ENCODE measurements around the gene IQSEC1.

The IQSEC1 gene

DNA sequence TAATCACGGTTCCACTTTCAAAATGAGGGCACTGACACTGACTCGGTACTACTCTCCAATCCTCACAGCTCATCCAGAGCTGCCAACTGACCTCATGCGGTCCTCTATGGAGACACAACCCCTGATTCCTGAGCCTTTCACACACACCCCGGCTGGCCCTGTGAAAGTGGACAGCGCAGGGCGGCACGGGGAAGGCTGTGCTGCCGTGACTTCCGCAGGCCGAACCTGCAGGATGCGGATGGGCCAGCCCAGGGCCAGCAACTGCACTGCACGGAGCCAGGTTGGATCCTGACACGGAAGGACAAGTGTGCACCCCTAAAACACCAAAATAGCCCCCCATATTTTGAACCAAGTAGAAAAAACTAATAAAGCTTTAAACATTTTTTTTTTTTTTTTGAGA lies 41.0 kb downstream of the IQSEC1 start:
- no peaks in the 10 kb centered on the region for H4K20me1 ChIP-seq (ENCODE audit: low read depth, low read length)
- no peaks in the 10 kb centered on the region for H3K9me3 ChIP-seq (ENCODE audit: insufficient read depth, low read length)
- no peak overlapping the region for H3K4me2 ChIP-seq (ENCODE audit: low read depth, low read length, poor library complexity, severe bottlenecking)
- no peak overlapping the region for H3K27ac ChIP-seq (ENCODE audit: low read depth, low read length)
- no peak overlapping the region for H2AFZ ChIP-seq (ENCODE audit: low read depth, low read length, severe bottlenecking)
- no peaks in the 10 kb centered on the region for H3K79me2 ChIP-seq (ENCODE audit: insufficient read depth, low read length)
- H3K9ac ChIP-seq (ENCODE audit: low read length): no peak overlapping the region
- H3F3A ChIP-seq (ENCODE audit: insufficient read depth): no peaks in the 10 kb centered on the region
- H3K9me2 ChIP-seq (replicated peaks; ENCODE audit: insufficient read depth, low read length): no peaks in the 10 kb centered on the region
- H3K36me3 ChIP-seq (ENCODE audit: low read length): no peaks in the 10 kb centered on the region
- H3K4me3 ChIP-seq (ENCODE audit: insufficient read depth, low read length, poor library complexity, severe bottlenecking): no peak overlapping the region
- H3K27me3 ChIP-seq (ENCODE audit: low read length): peaks cover 1% of the 10 kb centered on the region; the same call in 1 of the 2 replicates
- TF ChIP-seq, protein P1, sequence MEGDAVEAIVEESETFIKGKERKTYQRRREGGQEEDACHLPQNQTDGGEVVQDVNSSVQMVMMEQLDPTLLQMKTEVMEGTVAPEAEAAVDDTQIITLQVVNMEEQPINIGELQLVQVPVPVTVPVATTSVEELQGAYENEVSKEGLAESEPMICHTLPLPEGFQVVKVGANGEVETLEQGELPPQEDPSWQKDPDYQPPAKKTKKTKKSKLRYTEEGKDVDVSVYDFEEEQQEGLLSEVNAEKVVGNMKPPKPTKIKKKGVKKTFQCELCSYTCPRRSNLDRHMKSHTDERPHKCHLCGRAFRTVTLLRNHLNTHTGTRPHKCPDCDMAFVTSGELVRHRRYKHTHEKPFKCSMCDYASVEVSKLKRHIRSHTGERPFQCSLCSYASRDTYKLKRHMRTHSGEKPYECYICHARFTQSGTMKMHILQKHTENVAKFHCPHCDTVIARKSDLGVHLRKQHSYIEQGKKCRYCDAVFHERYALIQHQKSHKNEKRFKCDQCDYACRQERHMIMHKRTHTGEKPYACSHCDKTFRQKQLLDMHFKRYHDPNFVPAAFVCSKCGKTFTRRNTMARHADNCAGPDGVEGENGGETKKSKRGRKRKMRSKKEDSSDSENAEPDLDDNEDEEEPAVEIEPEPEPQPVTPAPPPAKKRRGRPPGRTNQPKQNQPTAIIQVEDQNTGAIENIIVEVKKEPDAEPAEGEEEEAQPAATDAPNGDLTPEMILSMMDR (IDR thresholded peaks at IDR 0.05; ENCODE audit: insufficient read depth, low read length, poor library complexity, severe bottlenecking): no peak
- TF ChIP-seq EZH2phosphoT487 (conservative IDR thresholded peaks at IDR 0.05; ENCODE audit: low read length): no peak

DNA sequence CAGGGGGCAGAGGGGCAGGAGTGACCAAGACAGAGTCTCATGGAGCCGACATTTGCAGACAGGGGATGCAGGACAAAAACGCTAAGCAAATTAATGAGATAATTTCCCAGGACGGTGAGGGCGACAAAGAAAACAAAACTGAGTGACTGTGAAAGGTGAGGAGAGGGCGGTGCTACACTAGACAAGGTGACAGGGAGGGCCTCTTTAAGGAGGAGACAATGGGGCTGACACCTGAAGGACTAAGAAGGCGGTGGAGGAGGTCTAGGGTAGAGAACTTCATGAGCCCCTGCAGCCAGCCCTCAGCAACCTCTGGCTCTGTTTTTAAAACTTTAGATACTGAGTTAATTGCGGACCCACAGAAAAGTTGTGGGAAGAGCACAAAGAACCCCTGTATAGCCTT lies 41.6 kb downstream of the IQSEC1 start:
- H3K9me3 ChIP-seq (ENCODE audit: insufficient read depth, low read length): no peaks in the 10 kb centered on the region

DNA sequence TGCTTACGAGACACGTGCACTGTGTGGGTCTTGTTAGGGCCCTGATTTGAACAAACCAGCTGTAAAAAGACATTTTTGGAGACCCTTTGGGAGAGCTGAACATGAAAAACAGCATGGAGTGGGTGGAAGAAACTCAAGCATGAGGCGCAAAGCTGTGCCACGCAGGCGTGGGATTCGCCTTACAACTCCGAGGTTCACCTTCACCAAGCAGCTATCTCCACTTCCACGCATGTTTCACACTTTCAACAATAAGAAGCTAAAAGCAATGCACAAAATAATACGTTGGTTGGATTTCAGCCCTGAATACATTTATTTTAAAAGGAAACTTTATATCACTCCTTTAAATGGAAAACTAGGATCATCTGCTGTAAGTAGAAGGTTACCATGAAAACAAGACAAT lies 42.5 kb downstream of the IQSEC1 start:
- no peak for TF ChIP-seq EZH2phosphoT487 (conservative IDR thresholded peaks at IDR 0.05; ENCODE audit: low read length)
- TF ChIP-seq, protein P1 (IDR thresholded peaks at IDR 0.05; ENCODE audit: insufficient read depth, low read length, poor library complexity, severe bottlenecking): no peak
- no peaks in the 10 kb centered on the region for H4K20me1 ChIP-seq (ENCODE audit: low read depth, low read length)
- no peaks in the 10 kb centered on the region for H3K79me2 ChIP-seq (ENCODE audit: insufficient read depth, low read length)
- no peaks in the 10 kb centered on the region for H3F3A ChIP-seq (ENCODE audit: insufficient read depth)
- H3K9me2 ChIP-seq (replicated peaks; ENCODE audit: insufficient read depth, low read length): no peaks in the 10 kb centered on the region
- H3K4me3 ChIP-seq (ENCODE audit: insufficient read depth, low read length, poor library complexity, severe bottlenecking): no peak overlapping the region
- no peaks in the 10 kb centered on the region for H3K9me3 ChIP-seq (ENCODE audit: insufficient read depth, low read length)
- H2AFZ ChIP-seq (ENCODE audit: low read depth, low read length, severe bottlenecking): no peak overlapping the region
- H3K27ac ChIP-seq (ENCODE audit: low read depth, low read length): no peak overlapping the region
- no peak overlapping the region for H3K9ac ChIP-seq (ENCODE audit: low read length)
- no peaks in the 10 kb centered on the region for H3K36me3 ChIP-seq (ENCODE audit: low read length)
- peaks cover 2% of the 10 kb centered on the region; the same call in 1 of the 2 replicates for H3K27me3 ChIP-seq (ENCODE audit: low read length)
- H3K4me2 ChIP-seq (ENCODE audit: low read depth, low read length, poor library complexity, severe bottlenecking): no peak overlapping the region

More for the DNA sequence above, 41.6 kb downstream of the IQSEC1 start:
- Histone ChIP-seq H4K20me1 (ENCODE audit: low read depth, low read length) (no peaks in the 10 kb centered on the region), H3K27ac (ENCODE audit: low read depth, low read length) (no peak overlapping the region), H3K9me2 (replicated peaks; ENCODE audit: insufficient read depth, low read length) (no peaks in the 10 kb centered on the region), H2AFZ (ENCODE audit: low read depth, low read length, severe bottlenecking) (no peak overlapping the region), H3K36me3 (ENCODE audit: low read length) (no peaks in the 10 kb centered on the region), H3K27me3 (ENCODE audit: low read length) (peaks cover 2% of the 10 kb centered on the region; the same call in 1 of the 2 replicates), H3K79me2 (ENCODE audit: insufficient read depth, low read length) (no peaks in the 10 kb centered on the region), H3K4me2 (ENCODE audit: low read depth, low read length, poor library complexity, severe bottlenecking) (no peak overlapping the region), H3F3A (ENCODE audit: insufficient read depth) (no peaks in the 10 kb centered on the region), H3K9ac (ENCODE audit: low read length) (no peak overlapping the region), H3K4me3 (ENCODE audit: insufficient read depth, low read length, poor library complexity, severe bottlenecking) (no peak overlapping the region)
- TF ChIP-seq, protein P1 (IDR thresholded peaks at IDR 0.05; ENCODE audit: insufficient read depth, low read length, poor library complexity, severe bottlenecking): no peak
- no peak for TF ChIP-seq EZH2phosphoT487 (conservative IDR thresholded peaks at IDR 0.05; ENCODE audit: low read length)
